HG03354 (cell line): Measurements from ENCODE around the gene RPL35A.
"Not testable (repeated sequence)": the region's sequence is repeated elsewhere in the genome, so short reads cannot be mapped to it uniquely, and the experiment has no call there.

ENCODE experiments used
- ATAC-seq: cut with Tn5 transposase; IDR thresholded peaks from one replicate; pipeline ENCODE4 v1.9.1; 2021; ENCODE audit warnings: mild to moderate bottlenecking; ENCODE audit not compliant: unreplicated experiment, poor library complexity, severe bottlenecking

Gene RPL35A

DNA sequence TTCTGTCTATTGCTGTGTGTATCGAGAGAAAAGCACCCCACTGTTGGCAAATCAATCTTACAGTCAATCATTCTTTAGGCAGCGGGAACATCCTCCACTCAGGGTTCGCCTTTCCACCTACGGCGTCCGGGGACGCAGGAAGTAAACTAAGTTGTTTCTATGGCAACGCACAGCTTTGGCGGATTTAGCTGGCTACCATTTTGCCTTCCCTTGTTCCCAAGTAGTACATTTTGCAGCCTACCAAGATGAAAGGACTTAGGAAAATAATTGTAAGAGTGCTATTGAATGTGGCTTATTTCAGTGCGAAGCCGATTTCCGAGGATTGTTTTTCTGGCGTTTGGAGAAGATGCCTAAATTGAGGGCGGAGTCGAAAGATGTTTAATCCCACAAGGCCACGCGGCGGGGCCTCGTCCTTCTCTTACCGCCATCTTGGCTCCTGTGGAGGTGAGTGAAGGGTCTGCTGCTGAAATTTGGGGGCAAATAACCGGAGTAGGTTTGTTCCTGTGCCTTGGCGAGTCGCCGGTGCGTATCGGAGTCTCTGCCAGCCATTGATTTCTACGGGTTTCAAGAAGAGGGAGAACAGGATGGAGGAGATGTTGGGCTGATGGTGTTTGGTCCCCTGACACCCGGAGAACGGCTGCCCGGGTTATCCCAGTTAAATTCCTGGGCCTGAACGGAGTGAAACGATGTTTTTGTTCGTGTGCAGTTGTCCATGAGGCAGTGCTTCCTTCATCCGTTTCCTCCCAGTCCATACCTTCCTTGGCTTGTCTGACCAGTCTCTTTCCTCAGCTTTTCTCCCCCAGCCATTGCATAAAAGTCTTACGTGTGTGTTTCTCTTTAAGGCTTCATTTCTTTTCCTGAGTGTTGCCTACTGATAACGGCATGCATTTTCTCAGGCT is at the start of gene RPL35A:
RPL35A (plus strand) TSS at position 413 of the 899 bp plus-strand sequence. CDS start 778 bp downstream, outside the sequence.
- peak; percentile 98 for ATAC-seq

DNA sequence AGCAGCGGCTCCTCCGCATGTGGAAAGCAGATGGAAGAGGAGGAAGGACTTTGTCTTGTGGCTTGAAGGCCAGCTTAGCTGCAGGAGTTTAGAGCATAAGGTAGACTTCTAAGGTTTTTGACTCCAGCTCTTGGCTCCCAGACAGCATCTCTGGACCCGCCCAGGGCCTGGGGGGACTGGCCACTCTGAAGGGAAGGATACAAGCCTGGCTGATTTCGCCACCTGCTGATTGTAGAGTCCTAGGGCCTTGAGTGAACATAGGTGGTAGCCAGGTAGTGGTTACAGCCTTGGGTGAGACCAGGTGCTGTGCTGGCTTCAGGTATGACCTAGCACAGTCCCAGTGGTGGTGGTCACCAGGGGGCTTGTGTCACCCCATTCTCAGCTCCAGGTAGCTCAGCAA is 48.4 kb upstream of the RPL35A start:
- ATAC-seq: no peak

DNA sequence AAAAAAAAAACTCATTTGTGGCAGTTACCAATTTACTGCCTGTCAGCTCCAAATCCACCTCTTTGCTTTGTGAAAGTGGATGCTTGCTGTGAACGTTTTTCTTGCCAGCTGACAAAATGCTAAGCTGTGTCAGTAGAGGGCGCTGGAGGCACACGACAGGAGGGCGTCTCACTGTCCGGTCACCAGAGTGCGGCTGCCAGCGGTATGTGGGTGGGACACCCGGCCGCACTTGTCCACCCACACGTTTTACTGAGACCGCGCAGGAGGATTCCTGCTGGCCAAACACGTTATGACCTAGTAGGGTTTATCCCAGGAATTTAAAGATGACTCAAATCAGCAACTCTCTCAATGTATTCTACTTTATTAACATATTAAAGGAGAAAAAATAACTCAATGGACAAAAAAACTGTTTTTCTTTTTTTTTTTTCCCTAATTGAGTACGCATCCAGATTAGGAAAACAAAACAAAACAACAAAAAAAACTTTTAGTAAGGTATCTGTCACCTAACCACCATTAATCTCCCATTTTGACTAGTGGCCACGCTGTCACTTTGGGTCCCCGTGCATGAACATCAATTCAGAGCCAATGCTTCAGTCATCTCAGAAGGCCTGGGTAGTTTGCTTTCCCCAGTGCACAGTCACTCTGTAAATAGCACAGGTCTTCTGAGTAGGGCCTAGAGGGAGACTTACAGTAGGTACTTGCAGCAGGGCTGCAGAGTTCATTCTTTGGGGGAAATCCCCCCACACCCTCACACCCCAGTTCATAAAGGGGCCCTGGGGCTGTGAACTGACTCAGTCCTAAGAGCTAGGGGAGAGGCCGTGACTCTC is 43.8 kb upstream of the RPL35A start:
- ATAC-seq: peak; percentile 82

DNA sequence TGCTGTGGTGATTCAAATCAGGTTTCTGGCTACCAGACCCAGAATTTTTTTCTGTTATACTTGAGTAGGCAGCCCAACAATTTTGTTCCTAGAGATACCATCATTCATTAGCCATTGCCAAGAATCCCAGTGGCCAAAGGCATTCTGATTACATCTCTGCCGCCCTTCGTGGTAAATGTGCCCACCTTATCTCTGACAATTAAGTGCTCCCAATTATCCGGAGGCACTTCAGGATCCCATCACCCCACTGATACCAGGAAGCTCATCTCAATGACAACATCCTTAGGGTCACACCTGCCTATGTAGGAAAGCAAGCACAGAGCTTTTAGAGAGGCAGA is 43.2 kb upstream of the RPL35A start:
- no peak for ATAC-seq

DNA sequence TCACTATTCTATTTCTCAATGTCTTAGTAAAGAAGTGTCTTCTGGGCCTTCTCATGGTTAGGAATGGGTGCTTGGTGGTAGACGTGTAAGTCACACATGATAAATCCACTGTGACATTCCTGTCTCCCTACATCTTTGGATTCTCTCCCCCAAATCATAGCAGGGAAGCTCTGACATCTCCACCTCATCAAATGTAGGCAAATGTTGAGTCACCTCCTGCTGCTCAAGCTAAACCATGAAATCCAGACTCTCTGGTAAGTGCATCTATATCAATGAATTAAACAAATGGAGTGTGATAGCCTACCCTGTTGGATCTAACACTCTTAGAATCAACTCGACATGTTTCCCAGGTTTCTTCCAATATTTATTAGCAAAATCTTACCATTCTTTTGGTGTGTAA is 42.8 kb upstream of the RPL35A start:
- ATAC-seq: no peak

DNA sequence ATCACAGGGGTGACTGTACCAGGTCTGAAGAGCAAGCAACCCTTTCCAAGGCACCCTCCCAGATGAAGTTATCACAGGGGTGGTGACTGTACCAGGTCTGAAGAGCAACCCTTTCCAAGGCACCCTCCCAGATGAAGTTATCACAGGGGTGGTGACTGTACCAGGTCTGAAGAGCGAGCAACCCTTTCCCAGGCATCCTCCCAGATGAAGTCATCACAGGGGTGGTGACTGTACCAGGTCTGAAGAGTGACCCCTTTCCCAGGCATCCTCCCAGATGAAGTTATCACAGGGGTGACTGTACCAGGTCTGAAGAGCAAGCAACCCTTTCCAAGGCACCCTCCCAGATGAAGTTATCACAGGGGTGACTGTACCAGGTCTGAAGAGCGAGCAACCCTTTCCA is 41.4 kb upstream of the RPL35A start:
- ATAC-seq: not testable (repeated sequence)

DNA sequence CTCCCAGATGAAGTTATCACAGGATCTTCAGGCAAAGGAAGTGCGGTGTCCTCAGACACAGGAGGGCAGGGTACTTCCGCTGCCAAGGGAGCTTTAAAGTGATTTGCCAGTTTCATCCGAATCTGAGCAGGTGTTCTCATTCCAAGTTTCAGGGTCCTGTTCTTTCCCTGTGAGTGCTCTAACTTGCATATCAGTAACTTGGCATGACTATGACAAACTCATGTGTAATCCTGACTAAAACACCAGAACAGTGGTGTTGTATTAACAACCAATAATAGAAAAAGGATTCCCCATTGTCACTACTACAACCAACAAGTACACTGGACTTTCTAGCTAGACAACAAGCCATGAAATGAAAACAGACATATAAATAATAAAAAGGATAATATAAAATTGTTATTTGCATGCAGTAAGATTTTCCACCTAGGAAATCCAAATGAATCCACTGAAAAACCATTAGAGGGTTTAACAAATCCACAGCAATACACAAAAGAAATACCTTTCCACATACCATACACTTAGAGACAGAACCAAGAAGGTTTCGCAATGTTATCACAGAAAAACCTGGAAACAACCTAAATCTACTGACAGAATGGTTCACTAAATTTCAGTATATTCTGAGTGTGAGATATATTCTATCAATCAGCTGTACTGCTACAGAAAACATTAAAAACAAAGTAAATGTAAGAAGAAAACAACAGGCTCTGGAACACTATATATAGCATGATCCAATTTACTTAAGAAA is 40.9 kb upstream of the RPL35A start:
- ATAC-seq: no peak

DNA sequence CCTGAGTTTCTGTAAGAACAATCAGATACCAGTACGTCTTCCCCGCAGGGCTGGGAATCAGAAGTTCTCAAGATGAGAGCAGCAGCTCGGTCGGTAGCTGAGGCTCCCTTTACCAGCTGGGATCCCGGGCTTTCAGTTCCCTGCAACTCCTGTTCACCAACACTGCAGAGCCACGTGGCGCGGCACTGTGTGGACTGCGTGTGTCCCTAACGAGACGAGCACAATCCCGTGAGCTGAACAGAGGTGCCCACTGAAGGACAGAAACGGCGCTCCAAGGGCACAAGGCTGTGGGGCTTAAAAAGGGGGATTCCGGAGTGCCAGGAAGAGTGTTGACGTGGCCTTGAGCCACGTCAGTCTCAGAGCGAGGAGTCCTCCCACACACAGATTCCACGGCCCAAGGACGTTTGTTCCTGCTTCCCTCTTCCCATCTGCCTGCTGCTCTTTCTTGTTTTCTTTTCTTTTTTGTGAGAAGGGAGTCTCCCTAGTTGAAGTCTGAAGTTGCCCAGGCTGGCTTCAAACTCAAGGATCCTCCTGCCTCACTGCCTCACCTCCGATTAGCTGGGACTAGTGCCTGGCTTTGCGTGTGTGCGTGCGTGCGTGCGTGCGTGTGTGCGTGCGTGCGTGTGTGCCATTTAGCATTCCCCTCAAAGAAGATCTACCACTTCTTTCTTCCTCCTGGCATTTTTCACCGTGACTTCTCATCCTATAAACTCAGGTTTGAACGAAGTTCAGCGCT is 37.1 kb upstream of the RPL35A start:
- ATAC-seq: no peak

DNA sequence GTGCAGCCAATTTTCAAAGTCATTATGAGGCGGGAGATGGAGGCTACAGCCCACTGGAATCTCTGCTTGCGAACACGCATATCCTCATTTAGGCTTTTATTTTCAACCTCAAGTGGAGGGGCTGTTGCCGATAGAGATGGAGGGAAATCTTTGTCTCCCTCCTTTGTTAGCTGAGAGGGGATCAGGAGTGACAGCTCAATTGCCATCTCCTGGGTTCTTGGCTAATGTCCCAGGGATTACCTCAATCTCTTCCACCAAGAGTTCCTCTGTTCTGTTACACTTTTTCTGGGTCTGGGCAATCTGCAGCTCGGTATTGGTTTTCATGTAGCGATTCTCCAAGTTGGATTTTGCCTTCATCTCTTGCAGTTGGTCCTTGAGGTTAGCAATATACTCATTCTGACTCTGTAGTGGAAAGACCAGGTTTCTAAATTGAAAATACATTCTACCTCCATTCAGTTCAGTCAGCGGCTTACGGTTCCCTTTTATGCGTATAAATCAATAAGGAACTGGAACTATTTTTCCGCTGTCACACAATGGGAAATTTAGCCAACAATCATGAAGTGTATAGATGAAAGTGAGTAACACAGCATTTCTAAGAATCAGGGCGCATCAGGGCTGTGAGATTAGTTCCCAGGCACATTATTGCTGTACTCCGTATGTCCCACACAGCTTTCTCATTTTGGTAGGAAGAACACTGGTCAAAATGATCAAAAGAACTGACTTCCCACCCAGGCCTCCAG is 36.2 kb upstream of the RPL35A start:
- ATAC-seq: no peak

DNA sequence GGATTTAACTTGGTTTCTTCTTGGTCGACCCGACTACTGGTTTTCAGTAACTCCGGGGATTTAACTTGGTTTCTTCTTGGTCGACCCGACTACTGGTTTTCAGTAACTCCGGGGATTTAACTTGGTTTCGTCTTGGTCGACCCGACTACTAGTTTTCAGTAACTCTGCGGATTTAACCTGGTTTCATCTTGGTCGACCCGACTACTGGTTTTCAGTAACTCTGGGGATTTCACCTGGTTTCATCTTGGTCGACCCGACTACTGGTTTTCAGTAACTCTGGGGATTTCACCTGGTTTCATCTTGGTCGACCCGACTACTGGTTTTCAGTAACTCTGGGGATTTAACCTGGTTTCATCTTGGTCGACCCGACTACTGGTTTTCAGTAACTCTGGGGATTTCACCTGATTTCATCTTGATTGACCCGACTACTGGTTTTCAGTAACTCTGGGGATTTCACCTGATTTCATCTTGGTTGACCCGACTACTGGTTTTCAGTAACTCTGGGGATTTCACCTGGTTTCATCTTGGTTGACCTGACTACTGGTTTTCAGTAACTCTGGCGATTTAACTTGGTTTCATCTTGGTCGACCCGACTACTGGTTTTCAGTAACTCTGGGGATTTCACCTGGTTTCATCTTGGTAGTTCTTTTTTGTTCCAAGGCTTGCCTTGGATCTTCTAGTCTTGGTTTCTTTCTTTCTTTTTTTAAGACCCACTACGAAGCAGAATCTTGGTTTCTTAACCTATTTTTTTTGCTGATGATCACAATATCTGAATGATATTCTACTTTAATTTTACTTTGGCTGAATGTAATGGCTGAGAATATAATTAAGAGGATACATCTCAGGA is 28.3 kb upstream of the RPL35A start:
- not testable (repeated sequence) for ATAC-seq

DNA sequence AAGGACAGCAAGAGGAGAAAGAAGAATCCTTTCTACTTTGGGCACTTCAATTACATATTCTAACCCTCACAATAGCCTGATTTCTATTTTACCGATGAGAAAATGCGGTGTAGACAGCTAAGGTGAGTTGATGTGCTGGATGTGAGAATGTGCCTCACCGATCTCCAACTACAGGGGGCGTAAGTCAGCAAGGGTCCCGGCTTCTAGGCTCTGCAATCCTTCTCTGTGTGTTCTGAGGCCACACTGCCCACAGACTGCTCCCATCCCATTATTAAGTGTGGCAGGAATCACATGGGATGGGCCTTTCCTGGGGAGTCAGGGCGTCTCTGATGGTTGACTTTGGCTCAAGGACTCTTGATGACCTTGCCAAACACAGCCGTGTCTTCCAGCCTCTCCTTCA is 23.6 kb upstream of the RPL35A start:
- ATAC-seq: no peak

DNA sequence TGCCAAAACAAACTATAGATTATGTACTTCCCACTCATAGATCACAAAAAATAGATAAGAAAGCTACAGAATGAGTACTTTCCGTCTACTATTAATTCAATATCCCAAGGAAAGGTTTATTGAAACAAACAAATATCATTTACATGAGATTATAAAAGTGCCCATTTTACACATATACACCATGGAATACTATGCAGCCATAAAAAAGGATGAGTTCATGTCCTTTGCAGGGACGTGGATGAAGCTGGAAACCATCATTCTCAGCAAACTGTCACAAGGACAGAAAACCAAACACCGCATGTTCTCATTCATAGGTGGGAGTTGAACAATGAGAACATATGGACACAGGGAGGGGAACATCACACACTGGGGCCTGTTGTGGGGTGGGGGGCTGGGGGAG is 22.4 kb upstream of the RPL35A start:
- not testable (repeated sequence) for ATAC-seq

DNA sequence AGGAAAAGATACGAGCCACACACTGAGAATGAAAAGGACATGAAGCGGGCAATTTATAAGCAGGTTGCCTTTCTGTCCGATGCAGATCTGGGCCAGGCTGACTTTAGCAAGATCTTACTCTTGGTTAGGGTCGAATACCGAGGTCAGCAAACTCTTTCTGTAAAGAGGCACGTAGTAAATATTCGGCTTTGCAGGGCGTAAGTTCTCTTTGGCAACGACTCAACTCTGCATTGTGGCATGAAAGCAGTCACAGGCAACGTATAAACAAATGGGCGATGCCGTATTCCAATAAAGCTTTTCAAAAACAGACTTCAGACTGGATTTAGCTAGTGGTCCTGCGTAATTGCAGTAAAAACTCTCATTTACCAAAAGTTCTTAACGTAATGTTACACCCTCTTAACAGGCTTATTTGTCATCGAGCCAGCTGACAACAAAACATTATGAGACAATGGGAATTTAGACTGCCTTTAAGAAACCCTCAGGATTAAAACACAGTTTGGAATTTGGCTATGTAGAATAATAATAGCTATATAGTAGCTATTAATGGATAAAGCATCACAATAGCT is 13.1 kb upstream of the RPL35A start:
- no peak for ATAC-seq

DNA sequence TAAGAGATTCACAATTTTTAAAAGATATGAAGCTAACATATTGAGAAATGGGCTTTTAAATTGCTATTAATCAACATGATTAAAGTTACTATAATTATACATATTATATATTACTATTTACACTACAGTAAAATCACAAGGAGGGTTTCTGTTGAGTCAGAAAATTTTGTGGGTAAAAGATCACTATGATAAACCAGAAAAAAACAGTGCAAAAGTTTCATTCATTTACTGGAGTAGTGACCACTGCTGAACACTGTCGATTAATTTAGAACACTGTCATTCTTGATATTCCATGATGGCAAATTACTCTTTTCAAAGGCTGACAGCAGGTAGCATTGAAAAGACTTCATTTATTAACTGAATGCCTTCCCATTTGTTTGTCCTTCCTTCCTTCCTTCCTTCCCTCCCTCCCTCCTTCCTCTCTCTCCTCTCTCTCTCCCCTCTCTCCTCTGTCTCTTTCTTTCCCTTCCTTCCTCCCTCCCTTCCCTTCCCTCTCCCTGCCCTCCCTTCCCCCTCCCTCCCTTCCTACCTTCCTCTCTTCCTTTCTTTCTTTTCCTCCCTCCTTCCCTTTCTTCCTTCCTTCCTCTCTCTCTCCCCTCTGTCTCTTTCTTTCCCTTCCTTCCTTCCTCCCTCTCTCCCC is 9.1 kb upstream of the RPL35A start:
- no peak for ATAC-seq

DNA sequence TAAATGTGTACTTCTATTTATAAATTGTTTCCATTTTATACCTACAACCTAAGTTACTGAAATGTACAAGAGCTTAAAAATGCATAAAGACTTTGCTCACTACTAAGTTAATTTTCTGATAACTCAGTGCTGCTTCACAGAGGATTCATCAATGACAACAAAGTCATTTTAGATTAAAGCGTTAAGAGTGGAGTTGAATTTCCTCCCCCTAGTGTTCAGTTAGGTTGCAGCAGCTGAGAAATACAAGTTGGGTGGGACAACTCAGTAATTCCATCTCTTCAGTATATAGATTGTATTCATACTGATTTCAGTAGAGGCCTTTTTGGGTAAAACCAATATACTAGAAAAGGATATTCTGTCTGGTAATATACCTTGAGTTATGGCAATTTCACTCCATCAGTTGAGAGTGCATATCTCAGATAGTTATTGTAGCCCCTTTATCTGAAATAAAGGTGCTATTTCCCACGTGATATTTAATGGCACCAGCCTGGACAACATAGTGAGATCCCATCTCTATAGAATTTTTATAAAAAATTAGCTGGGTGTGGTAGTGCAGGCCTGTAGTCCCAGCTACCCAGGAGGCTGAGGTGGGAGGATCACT is 6.9 kb upstream of the RPL35A start:
- no peak for ATAC-seq

DNA sequence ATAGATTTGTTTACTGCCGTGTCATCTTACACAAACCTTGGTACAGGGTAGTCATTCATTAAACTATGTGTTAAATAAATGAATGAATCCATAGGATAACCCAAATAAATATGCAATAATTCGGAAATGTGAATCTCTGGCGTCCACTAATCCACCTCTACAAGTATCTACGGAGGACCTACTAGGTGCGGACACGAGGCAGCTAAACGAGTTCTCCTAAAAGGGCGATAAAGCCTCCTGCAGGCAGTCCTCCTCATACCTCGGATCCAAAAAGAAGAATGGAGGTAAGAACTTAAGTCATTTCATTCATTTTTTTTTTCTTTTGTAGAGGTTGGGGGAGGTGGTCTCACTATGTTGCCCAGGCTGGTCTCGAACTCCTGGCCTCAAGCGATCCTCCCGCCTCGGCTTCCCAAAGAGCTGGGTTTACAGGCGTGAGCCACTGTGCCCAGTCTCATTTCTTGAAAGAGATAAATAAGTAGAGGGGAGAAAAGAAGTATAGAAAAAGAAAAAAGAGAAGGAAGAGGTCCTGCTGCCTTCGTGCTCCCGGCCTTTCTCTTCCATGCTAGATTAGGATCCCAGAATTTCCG is 706 bp upstream of the RPL35A start:
- ATAC-seq: no peak

DNA sequence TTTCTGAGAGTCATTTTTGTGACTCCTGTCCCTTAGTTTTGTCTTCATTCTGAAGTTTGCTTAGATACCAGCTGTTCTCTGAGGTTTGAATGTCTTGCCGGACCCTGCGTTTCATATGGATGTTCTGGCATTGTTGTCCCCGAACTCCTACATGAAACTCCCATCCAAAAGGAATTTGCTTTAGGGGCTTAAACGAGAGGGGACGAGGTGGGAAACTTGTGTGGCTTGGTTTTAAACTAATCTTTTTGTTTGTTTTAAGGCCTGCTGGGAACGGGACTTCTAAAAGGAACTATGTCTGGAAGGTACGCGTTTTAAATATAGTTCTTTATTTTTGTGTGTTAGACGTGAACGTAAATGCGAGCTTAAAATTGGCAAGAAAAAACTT is 679 bp downstream of the RPL35A start:
- no peak for ATAC-seq
